A549 (cell line): Measurements from ENCODE around the gene ZNF578. TPM values are rescaled to one million over a fixed set of nuclear protein-coding genes. Genes with fewer than 3 reads are reported as not detected.
"Not testable (repeated sequence)": the region's sequence is repeated elsewhere in the genome, so short reads cannot be mapped to it uniquely, and the experiment has no call there.

Source experiments
- ATAC-seq, 2 experiments: fragments of 200-7000 bp in 1 of 2; fragments of >200 bp in 1 of 2; cut with Nextera tagmentation in 1 of 2; cut with Tn5 transposase in 1 of 2; 3 replicates each; pipeline versions ENCODE4 v1.8.0 to v1.9.1; 2018 to 2020; ENCODE audit warnings: mild to moderate bottlenecking in 1 of 2, moderate library complexity in 1 of 2
- CTCF ChIA-PET: fragments of 300-600 bp; sonication (Branson Sonifier 250); formaldehyde crosslinking; extraction: SDS; loops from one replicate; lab custom pipeline; 2021; ENCODE audit warnings: antibody characterized with exemption, inconsistent platforms; lab: Yijun Ruan, JAX
- POLR2A ChIA-PET: fragments of 350-600 bp; formaldehyde crosslinking; extraction: SDS; loops from one replicate; lab custom pipeline; 2021; ENCODE audit warnings: antibody characterized with exemption, inconsistent platforms; lab: Yijun Ruan, JAX
- DNase-seq, 2 experiments: peaks; one replicate each; pipeline versions ENCODE4 v3.0.0 to v3.0.0-alpha.2; 2011 to 2016; ENCODE audit warnings: low read depth in 1 of 2, low spot score in 1 of 2
- FAIRE-seq: peaks from 2 replicates; lab custom pipeline; 2011; peaks lifted over from hg19 to GRCh38; lab: Jason Lieb, UNC
- H3K27ac ChIP-seq, 2 experiments: fragments of >200 bp; sonication (Bioruptor Twin); formaldehyde crosslinking; 3 replicates each; pipeline ENCODE4 v1.5.1; 2016 to 2017
- H3K4me1 ChIP-seq: fragments of >200 bp; sonication (Bioruptor Twin); formaldehyde crosslinking; 3 replicates; pipeline ENCODE4 v1.6.1; 2016
- H3K4me2 ChIP-seq: fragments of >200 bp; sonication (Bioruptor Twin); formaldehyde crosslinking; 3 replicates; pipeline ENCODE4 v1.6.1; 2016
- H3K4me3 ChIP-seq: fragments of >200 bp; sonication (Bioruptor Twin); formaldehyde crosslinking; 3 replicates; pipeline ENCODE4 v1.5.1; 2016
- H3K9me3 ChIP-seq: fragments of >200 bp; sonication (Bioruptor Twin); formaldehyde crosslinking; 3 replicates; pipeline ENCODE4 v1.6.1; 2016
- ATOH8 ChIP-seq: fragments of 250-450 bp; sonication (Bioruptor Pico); IDR thresholded peaks from 2 replicates; pipeline ENCODE4 v1.5.0; 2020; ENCODE audit warnings: low read depth, mild to moderate bottlenecking, moderate library complexity
- BHLHE40 ChIP-seq: IDR thresholded peaks from 2 replicates; pipeline ENCODE4 v1.6.1; 2012; ENCODE audit warnings: low read depth, low read length, inconsistent platforms
- CHD4 ChIP-seq: fragments of 200-600 bp; sonication (generic); IDR thresholded peaks from 2 replicates; pipeline ENCODE4 v1.6.1; 2016; ENCODE audit warnings: antibody characterized with exemption, mild to moderate bottlenecking, borderline replicate concordance
- CTCF ChIP-seq: fragments of >200 bp; sonication (Bioruptor Twin); formaldehyde crosslinking; IDR thresholded peaks from 3 replicates; pipeline ENCODE4 v1.5.1; 2016
- FOSB ChIP-seq: fragments of 250-450 bp; sonication (Bioruptor Pico); IDR thresholded peaks from 2 replicates; pipeline ENCODE4 v1.5.0; 2020; ENCODE audit warnings: mild to moderate bottlenecking, moderate library complexity
- GATA3 ChIP-seq: IDR thresholded peaks from 2 replicates; pipeline ENCODE4 v1.6.1; 2012; ENCODE audit warnings: borderline replicate concordance
- HDAC2 ChIP-seq: fragments of 200-600 bp; sonication (generic); IDR thresholded peaks from 2 replicates; pipeline ENCODE4 v1.6.1; 2016
- HES2 ChIP-seq: fragments of >200 bp; sonication (Bioruptor Twin); formaldehyde crosslinking; IDR thresholded peaks from 2 replicates; pipeline ENCODE4 v1.6.1; 2016
- HEYL ChIP-seq: fragments of 250-450 bp; sonication (Bioruptor Pico); IDR thresholded peaks from 2 replicates; pipeline ENCODE4 v1.8.0; 2021; ENCODE audit warnings: mild to moderate bottlenecking, moderate library complexity
- HOXA7 ChIP-seq: fragments of 250-450 bp; sonication (Bioruptor Pico); IDR thresholded peaks from 2 replicates; pipeline ENCODE4 v1.5.0; 2020; ENCODE audit warnings: mild to moderate bottlenecking, moderate library complexity
- HOXB13 ChIP-seq: fragments of 250-450 bp; sonication (Bioruptor Pico); IDR thresholded peaks from 2 replicates; pipeline ENCODE4 v1.5.0; 2020; ENCODE audit warnings: low read depth, mild to moderate bottlenecking, moderate library complexity
- MAFK ChIP-seq: fragments of 450-650 bp; IDR thresholded peaks from 2 replicates; pipeline ENCODE4 v1.6.1; 2014; ENCODE audit not compliant: partially characterized antibody
- PBX3 ChIP-seq: IDR thresholded peaks from 2 replicates; pipeline ENCODE4 v1.6.1; 2012
- POLR2A ChIP-seq: IDR thresholded peaks from 2 replicates; pipeline ENCODE4 v1.6.1; 2012; ENCODE audit warnings: mild to moderate bottlenecking, low read length
- POLR2AphosphoS2 ChIP-seq: conservative IDR thresholded peaks from 2 replicates; pipeline ENCODE4 v1.6.1; 2012; ENCODE audit warnings: low read length, improper control_type of control experiment, inconsistent platforms
- RARB ChIP-seq: fragments of 250-450 bp; sonication (Bioruptor Pico); IDR thresholded peaks from 2 replicates; pipeline ENCODE4 v1.8.0; 2021; ENCODE audit warnings: mild to moderate bottlenecking, moderate library complexity
- RFX5 ChIP-seq: fragments of 450-650 bp; IDR thresholded peaks from 2 replicates; pipeline ENCODE4 v1.7.1; 2014; ENCODE audit warnings: antibody characterized with exemption, mild to moderate bottlenecking, moderate library complexity
- RNF2 ChIP-seq: fragments of 200-600 bp; sonication (generic); IDR thresholded peaks from 2 replicates; pipeline ENCODE4 v1.6.1; 2016; ENCODE audit warnings: low read depth, mild to moderate bottlenecking, antibody characterized with exemption, moderate library complexity, borderline replicate concordance
- TFCP2L1 ChIP-seq: fragments of 250-450 bp; sonication (Bioruptor Pico); IDR thresholded peaks from 2 replicates; pipeline ENCODE4 v1.5.0; 2021; ENCODE audit warnings: mild to moderate bottlenecking
- ZC3H11A ChIP-seq: fragments of 450-650 bp; IDR thresholded peaks from 2 replicates; pipeline ENCODE4 v1.6.1; 2014; ENCODE audit warnings: antibody characterized with exemption, mild to moderate bottlenecking
- WGBS: methylation state at CpG from one replicate; pipeline ENCODE4 v1.1.6; 2017; ENCODE audit errors: missing lambda C conversion rate; 5-methylcytosine and 5-hydroxymethylcytosine counted together
- polyA plus RNA-seq, 4 experiments: library from polyadenylated mRNA; depleted of rRNA in 3 of 4; stranded (reverse); fragments of >200 nt; fragmentation: RNase III in 1 of 4; extraction: RNeasy Plus Mini Kit Qiagen cat#74134 plus additional on column Dnase treatment in 1 of 4; gene quantifications; 2 replicates in 3 of 4; 3 replicates in 1 of 4; pipeline ENCODE4 v1.2.3, GENCODE V29; 2011 to 2017

The ZNF578 gene
- polyA plus RNA-seq, 2 of the 4 experiments (the other 2 are of a cell fraction) = not detected

GRCh38 chr19:52492994-52493470, 39.7 kb downstream of the ZNF578 start:
- 52% methylated on average over 27 of the region's 28 CpGs for WGBS
- Histone ChIP-seq H3K4me1 (no peaks in the 10 kb centered on the region), H3K27ac (no peak overlapping the region), H3K4me3 (no peak overlapping the region), H3K9me3 (peaks cover 55% of the 10 kb centered on the region; the same call in 2 of the 3 replicates), H3K4me2 (no peak overlapping the region)
- TF ChIP-seq HES2 (no peak), PBX3 (no peak), RFX5 (no peak), HEYL (CRISPR knock-in tag) (no peak), BHLHE40 (no peak), CTCF (no peak), CHD4 (no peak), POLR2A (no peak)
- ATAC-seq (no peak), DNase-seq (no peak), FAIRE-seq (no peak)
- ChIA-PET CTCF (no interaction called here), POLR2A (no interaction called here)

GRCh38 chr19:52494518-52494917, 41.2 kb downstream of the ZNF578 start:
- Histone ChIP-seq H3K4me3 (no peak overlapping the region), H3K4me1 (no peaks in the 10 kb centered on the region), H3K4me2 (no peak overlapping the region), H3K27ac (no peak overlapping the region), H3K9me3 (peaks cover 54% of the 10 kb centered on the region; the same call in 2 of the 3 replicates)
- DNase-seq (no peak), FAIRE-seq (no peak), ATAC-seq (no peak)
- POLR2A ChIA-PET = no interaction called here
- CTCF ChIA-PET = interaction anchor here (0.6 kb wide), 1 partner anchor 116 kb away, joined by 3 read pairs; no protein-coding TSS in a partner anchor
- 60% methylated on average over 3 of the region's 3 CpGs for WGBS
- TF ChIP-seq POLR2A (no peak), ATOH8 (no peak), RARB (CRISPR knock-in tag) (no peak), POLR2AphosphoS2 (no peak)

GRCh38 chr19:52498571-52498970, 45.2 kb downstream of the ZNF578 start:
- no peaks in the 10 kb centered on the region for H3K4me1 ChIP-seq
- WGBS = 20% methylated on average over 8 of the region's 8 CpGs
- FAIRE-seq (no peak), DNase-seq (no peak), ATAC-seq (no peak)
- no peak overlapping the region for H3K27ac ChIP-seq
- no peak for TF ChIP-seq HOXB13
- TF ChIP-seq GATA3 = no peak
- TF ChIP-seq RNF2 = no peak
- no peak for TF ChIP-seq FOSB (CRISPR knock-in tag)
- no peak for TF ChIP-seq POLR2A
- no peak for TF ChIP-seq ATOH8
- no peak for TF ChIP-seq HOXA7 (CRISPR knock-in tag)
- TF ChIP-seq TFCP2L1 = no peak
- TF ChIP-seq ZC3H11A = no peak
- TF ChIP-seq HDAC2 = no peak
- no peak for TF ChIP-seq MAFK
- H3K4me2 ChIP-seq = no peak overlapping the region
- no peak overlapping the region for H3K4me3 ChIP-seq
- ChIA-PET POLR2A (interaction anchor here (0.7 kb wide), 1 partner anchor 47 kb away, joined by 5 read pairs; no protein-coding TSS in a partner anchor), CTCF (no interaction called here)
- peaks cover 51% of the 10 kb centered on the region for H3K9me3 ChIP-seq

- H3K9me3 ChIP-seq = peaks cover 46% of the 10 kb centered on the region
- H3K4me1 ChIP-seq, H3K4me3 ChIP-seq, FAIRE-seq, DNase-seq, CTCF ChIA-PET, POLR2A ChIA-PET, ATAC-seq, H3K4me2 ChIP-seq, H3K27ac ChIP-seq: not testable (repeated sequence)
- 2% methylated on average over 3 of the region's 3 CpGs for WGBS
These were observed 47.1 kb downstream of the ZNF578 start for GRCh38 chr19:52500474-52500873.

- ATAC-seq, POLR2A ChIA-PET, FAIRE-seq, H3K27ac ChIP-seq, DNase-seq, CTCF ChIA-PET, H3K4me1 ChIP-seq, H3K4me2 ChIP-seq, H3K4me3 ChIP-seq: not testable (repeated sequence)
- H3K9me3 ChIP-seq = peaks cover 52% of the 10 kb centered on the region
- 22% methylated on average over 10 of the region's 12 CpGs for WGBS
These were observed 47.6 kb downstream of the ZNF578 start for GRCh38 chr19:52500991-52501390.
